HAP-1 (cell line): Measurements from ENCODE around the gene DNAJA3.

Experiments
- DNase-seq, 2 experiments: peaks; one replicate each; pipeline ENCODE4 v3.0.0-alpha.2; 2016 to 2020; ENCODE audit warnings: low spot score in 2 of 2
- H3K27me3 ChIP-seq: fragments of 250-450 bp; sonication (Bioruptor Pico); 2 replicates; pipeline ENCODE4 v1.5.1; 2020; ENCODE audit warnings: low read depth, mild to moderate bottlenecking, moderate library complexity
- H3K36me3 ChIP-seq: fragments of 250-450 bp; sonication (Bioruptor Pico); replicated peaks from 2 replicates; pipeline ENCODE4 v1.5.1; 2020; ENCODE audit warnings: mild to moderate bottlenecking
- H3K4me1 ChIP-seq: fragments of 250-450 bp; sonication (Bioruptor Pico); 2 replicates; pipeline ENCODE4 v1.5.1; 2020; ENCODE audit warnings: mild to moderate bottlenecking
- H3K4me3 ChIP-seq: fragments of 250-450 bp; sonication (Bioruptor Pico); 2 replicates; pipeline ENCODE4 v1.5.1; 2020; ENCODE audit warnings: mild to moderate bottlenecking, moderate library complexity
- H3K9me3 ChIP-seq: fragments of 250-450 bp; sonication (Bioruptor Pico); 2 replicates; pipeline ENCODE4 v1.5.1; 2020; ENCODE audit warnings: mild to moderate bottlenecking, moderate library complexity
- in situ Hi-C: fragments of 300-500 bp; cut with MboI; formaldehyde crosslinking; loops from 3 replicates; pipeline ENCODE4 v1.14.3; 2020; ENCODE audit warnings: low sequenced_read_pairs, inconsistent platforms, mixed read lengths

DNAJA3 gene

DNA sequence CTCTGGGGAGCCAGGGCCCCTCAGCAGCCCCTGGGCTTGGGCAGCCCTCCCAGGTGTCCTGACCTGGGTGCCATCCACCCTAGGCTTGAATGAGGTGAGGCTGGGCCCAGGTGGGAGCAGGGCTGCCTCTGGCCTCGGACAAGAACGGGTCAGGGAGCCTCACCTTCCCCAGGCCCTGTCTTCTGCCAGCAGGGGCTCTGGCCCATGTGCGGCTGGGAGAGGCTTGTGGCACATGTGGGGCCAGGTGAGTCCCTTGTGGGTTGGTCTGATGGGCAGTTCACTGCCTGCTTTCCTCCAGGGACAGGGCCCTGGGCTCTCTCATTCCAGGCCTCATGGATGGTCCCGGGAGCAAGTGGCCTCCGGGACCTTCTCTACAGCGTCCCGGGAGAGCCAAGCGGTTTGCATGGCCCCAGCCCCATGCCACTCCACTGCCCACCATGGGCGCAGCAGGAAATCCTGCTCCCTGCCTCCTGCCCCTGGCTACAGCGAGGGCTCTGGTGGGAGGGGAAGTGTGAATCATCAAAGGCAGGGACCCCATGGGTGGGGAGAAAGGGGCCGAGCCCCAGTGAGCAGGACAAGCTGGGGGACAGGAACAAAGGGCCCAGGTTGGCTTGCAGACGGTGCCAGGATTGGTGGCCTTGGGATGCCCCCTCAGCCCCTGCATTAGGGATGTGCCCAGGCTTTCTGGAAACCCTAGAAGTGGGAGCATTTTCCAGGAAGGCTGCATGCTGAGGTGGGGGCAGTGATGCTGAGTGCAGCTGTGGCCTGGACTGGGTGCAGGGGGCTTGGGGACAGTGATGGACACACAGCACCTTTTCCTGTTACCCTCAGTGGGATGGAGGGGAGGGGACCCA is 41.9 kb upstream of the DNAJA3 start:
- no peak overlapping the region for H3K4me3 ChIP-seq
- H3K36me3 ChIP-seq, result peaks cover 9% of the 10 kb centered on the region; the same call in 1 of the 2 replicates
- no peak for DNase-seq
- in situ Hi-C loops, result no loop called here
- H3K27me3 ChIP-seq, result no peaks in the 10 kb centered on the region
- no peaks in the 10 kb centered on the region for H3K4me1 ChIP-seq
- H3K9me3 ChIP-seq, result no peaks in the 10 kb centered on the region

GRCh38 chr16:4384509-4384942 is 41.1 kb upstream of the DNAJA3 start:
- DNase-seq, result no peak
- in situ Hi-C loops, result no loop called here
- Histone ChIP-seq H3K9me3 (no peaks in the 10 kb centered on the region), H3K36me3 (peaks cover 9% of the 10 kb centered on the region; the same call in 1 of the 2 replicates), H3K4me1 (no peaks in the 10 kb centered on the region), H3K4me3 (no peak overlapping the region), H3K27me3 (no peaks in the 10 kb centered on the region)

- Histone ChIP-seq H3K36me3 (peaks cover 9% of the 10 kb centered on the region; the same call in 1 of the 2 replicates), H3K27me3 (no peaks in the 10 kb centered on the region), H3K4me1 (no peaks in the 10 kb centered on the region), H3K4me3 (no peak overlapping the region), H3K9me3 (no peaks in the 10 kb centered on the region)
- DNase-seq, result no peak
- in situ Hi-C loops, result no loop called here
Measured at GRCh38 chr16:4385066-4385788, 40.4 kb upstream of the DNAJA3 start.

DNA sequence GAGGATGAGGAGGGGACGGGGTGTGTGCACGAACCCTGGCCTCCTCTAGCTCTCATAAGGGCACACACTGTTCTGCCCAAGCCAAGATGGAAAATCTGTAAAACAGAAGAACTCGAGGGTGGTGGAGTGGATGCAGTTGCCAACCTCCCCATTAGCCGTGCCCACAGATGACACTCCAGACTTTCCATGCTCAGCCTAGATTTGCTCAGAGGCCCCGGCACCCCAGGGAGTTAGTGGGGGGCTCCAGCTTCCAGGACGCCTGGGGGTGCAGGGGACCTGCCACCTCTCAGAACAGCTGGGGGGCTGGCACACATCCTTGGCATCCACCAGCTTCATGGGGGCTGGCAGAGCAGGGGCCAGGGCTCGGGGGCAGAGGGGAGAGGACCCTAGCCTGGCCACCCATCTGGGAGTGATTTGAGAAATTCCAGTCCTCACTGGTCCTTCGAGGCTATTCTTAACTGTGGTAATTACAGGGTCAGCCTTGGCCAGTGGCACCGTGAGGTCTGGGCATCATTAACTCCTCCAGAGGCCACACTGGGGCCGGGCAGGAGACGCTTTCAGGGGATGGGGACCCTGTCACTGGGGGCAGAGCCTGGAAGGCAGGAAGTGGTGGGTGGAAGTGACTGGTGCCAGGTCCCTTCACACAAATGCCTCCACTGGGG is 39.7 kb upstream of the DNAJA3 start:
- H3K27me3 ChIP-seq, result no peaks in the 10 kb centered on the region
- in situ Hi-C loops, result no loop called here
- H3K4me3 ChIP-seq, result no peak overlapping the region
- no peaks in the 10 kb centered on the region for H3K4me1 ChIP-seq
- no peaks in the 10 kb centered on the region for H3K9me3 ChIP-seq
- peaks cover 9% of the 10 kb centered on the region; the same call in 1 of the 2 replicates for H3K36me3 ChIP-seq
- no peak for DNase-seq

DNA sequence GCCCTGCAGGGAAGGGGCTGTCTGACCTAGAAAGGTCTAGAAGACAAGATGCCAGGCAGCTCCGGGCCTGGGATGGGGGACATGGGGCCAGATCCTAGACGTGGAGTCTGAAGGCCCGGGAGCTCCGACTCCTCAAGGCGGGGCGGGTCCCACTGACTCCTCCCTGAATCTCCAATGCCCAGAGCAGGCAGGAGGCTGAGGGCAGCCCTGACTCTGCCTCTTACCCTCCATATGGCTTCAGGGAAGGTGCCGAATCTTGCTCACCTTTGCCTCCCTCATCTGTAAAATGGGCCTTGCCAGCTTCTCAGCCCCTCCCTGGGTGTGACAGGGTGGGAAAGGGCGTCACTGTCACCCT is 39.2 kb upstream of the DNAJA3 start:
- no peaks in the 10 kb centered on the region for H3K9me3 ChIP-seq
- DNase-seq, result no peak
- H3K36me3 ChIP-seq, result peaks cover 9% of the 10 kb centered on the region; the same call in 1 of the 2 replicates
- H3K27me3 ChIP-seq, result no peaks in the 10 kb centered on the region
- no peak overlapping the region for H3K4me3 ChIP-seq
- H3K4me1 ChIP-seq, result no peaks in the 10 kb centered on the region
- in situ Hi-C loops, result no loop called here

DNA sequence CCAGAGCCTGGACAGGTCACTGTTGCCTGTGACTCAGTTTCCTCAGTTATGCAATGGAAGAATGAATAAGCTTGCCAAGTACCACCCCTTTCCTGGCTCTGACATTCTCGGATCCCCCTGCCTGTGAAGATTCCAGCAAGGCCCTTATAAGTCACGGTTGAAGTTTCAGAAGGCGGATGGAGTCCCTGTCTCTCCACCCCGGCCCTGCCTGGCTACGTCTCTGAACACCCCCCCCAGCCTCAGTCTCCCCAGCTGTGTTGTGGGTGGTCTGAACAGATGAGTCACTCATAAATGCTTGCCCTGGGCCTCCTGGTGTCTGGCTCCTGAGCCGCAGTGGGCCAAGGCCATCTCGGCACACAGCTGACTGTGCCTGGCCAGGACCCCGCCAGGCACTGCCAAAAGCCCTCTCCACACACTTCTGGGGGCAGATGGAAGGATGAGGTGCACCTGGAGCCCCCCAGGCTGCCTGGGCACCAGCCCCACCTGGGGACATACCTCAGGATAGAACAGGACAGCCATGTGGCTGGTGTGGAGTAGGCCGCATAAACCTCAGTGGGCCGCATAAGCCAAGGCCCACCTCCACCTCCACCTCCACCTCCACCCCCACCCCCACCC is 38.6 kb upstream of the DNAJA3 start:
- Histone ChIP-seq H3K4me1 (no peaks in the 10 kb centered on the region), H3K27me3 (no peaks in the 10 kb centered on the region), H3K9me3 (no peaks in the 10 kb centered on the region), H3K36me3 (peaks cover 9% of the 10 kb centered on the region; the same call in 1 of the 2 replicates), H3K4me3 (no peak overlapping the region)
- DNase-seq, result no peak
- in situ Hi-C loops, result no loop called here

- in situ Hi-C loops, result no loop called here
- no peaks in the 10 kb centered on the region for H3K9me3 ChIP-seq
- H3K36me3 ChIP-seq, result peaks cover 9% of the 10 kb centered on the region
- H3K4me3 ChIP-seq, result no peak overlapping the region
- no peaks in the 10 kb centered on the region for H3K4me1 ChIP-seq
- no peaks in the 10 kb centered on the region for H3K27me3 ChIP-seq
- DNase-seq, result no peak
Measured at GRCh38 chr16:4387781-4388180, 37.9 kb upstream of the DNAJA3 start.

DNA sequence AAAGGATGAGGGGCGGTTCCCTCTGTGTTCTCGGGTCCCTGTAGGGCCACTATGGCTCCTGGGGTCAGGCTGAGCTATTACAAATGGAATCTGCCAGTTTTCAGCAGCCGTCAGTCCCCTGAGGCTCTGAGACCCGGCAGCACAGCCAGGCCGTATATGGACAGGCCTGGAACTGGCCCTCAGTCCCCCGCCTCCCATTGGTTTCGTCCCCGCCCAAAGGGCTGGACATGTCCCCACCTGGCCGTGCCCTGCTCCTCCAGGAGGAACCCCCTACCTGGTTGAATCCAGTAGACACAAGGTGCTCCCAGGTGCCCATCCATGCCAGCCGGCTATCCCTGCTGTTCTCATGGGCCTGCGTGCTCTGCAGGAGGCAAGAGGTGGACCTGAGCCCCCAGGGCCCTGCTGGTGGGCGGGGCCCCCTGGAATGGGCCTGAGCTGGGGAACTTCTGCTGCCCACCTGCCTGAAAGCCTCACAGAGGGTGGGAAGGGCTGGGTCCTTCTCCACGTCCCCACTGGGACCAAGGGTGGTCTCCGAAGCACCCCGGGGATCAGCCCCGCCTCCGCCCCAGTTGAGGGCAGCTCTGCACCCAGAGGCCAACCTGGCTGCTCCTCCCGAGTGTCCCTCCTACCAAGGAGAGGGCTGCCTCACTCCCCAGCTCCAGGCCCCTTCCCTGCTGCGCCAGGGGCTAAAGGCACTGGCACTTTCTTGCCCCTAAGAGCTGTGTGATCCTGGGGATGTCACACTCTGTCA is 37.2 kb upstream of the DNAJA3 start:
- H3K27me3 ChIP-seq, result no peaks in the 10 kb centered on the region
- no peaks in the 10 kb centered on the region for H3K4me1 ChIP-seq
- no peaks in the 10 kb centered on the region for H3K9me3 ChIP-seq
- in situ Hi-C loops, result no loop called here
- peaks cover 9% of the 10 kb centered on the region for H3K36me3 ChIP-seq
- no peak for DNase-seq
- no peak overlapping the region for H3K4me3 ChIP-seq

GRCh38 chr16:4389051-4389955 is 36.4 kb upstream of the DNAJA3 start:
- DNase-seq, result no peak
- in situ Hi-C loops, result no loop called here
- Histone ChIP-seq H3K9me3 (no peaks in the 10 kb centered on the region), H3K4me1 (no peaks in the 10 kb centered on the region), H3K4me3 (no peak overlapping the region), H3K27me3 (no peaks in the 10 kb centered on the region), H3K36me3 (peaks cover 9% of the 10 kb centered on the region)

DNA sequence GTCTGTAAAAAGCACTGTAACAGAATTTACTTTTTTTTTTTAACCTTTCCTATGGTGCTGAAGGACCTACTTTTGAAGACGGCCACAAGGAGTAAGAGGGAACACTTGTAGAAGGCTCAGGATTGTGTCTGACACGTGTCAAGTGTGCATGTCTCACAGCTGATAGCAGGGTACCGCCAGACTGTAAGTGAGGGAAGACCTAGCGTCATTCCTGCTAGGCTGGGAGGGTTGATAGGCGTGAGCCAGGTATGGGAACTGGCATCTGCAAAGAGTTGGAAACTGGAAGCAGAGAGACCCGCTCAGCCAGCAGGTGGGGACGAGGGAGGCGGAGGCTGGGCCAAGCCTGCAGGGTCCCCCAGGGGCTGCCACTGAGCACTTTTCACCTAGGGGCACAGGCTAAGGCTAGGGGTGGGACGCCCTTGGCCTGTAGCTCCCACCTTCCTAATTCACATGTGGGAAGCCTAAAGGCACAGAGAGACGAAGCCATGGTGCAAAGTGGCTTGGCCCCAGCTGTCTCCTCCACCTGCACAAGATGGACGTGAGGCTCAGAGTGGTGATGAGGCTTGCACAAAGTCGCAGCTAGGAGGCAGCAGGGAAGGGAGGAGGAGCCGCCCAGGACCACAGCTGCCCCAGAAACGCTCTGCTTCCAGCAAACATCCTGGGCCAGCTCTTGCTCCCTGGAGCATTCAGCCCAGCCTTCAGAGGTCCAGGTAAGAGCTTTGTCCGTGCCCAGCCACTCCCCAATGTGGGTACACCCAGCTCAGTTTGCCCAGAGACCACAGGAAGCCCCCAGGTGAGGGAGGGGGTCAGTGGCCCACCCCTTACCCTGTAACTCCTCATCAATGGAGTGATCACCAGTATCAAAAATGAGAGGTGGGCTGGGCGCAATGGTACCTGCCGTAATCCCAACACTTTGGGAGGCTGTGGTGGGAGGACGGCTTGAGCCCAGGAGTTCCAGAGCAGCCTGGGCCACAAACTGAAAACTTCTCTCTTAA is 35.1 kb upstream of the DNAJA3 start:
- no peaks in the 10 kb centered on the region for H3K9me3 ChIP-seq
- no peaks in the 10 kb centered on the region for H3K27me3 ChIP-seq
- H3K36me3 ChIP-seq, result peaks cover 9% of the 10 kb centered on the region
- in situ Hi-C loops, result no loop called here
- no peaks in the 10 kb centered on the region for H3K4me1 ChIP-seq
- no peak overlapping the region for H3K4me3 ChIP-seq
- DNase-seq, result no peak

GRCh38 chr16:4391631-4392381 is 33.9 kb upstream of the DNAJA3 start:
- Histone ChIP-seq H3K36me3 (peaks cover 14% of the 10 kb centered on the region), H3K9me3 (no peaks in the 10 kb centered on the region), H3K27me3 (no peaks in the 10 kb centered on the region), H3K4me3 (no peak overlapping the region), H3K4me1 (no peaks in the 10 kb centered on the region)
- in situ Hi-C loops, result no loop called here
- DNase-seq, result no peak
